HG03571 (cell line): ENCODE results near the gene ARHGEF11.
"Not testable (repeated sequence)": the region's sequence is repeated elsewhere in the genome, so short reads cannot be mapped to it uniquely, and the experiment has no call there.

Experiments used
- ATAC-seq: cut with Tn5 transposase; IDR thresholded peaks from one replicate; pipeline ENCODE4 v1.9.1; 2021; ENCODE audit not compliant: unreplicated experiment

ARHGEF11 gene

DNA sequence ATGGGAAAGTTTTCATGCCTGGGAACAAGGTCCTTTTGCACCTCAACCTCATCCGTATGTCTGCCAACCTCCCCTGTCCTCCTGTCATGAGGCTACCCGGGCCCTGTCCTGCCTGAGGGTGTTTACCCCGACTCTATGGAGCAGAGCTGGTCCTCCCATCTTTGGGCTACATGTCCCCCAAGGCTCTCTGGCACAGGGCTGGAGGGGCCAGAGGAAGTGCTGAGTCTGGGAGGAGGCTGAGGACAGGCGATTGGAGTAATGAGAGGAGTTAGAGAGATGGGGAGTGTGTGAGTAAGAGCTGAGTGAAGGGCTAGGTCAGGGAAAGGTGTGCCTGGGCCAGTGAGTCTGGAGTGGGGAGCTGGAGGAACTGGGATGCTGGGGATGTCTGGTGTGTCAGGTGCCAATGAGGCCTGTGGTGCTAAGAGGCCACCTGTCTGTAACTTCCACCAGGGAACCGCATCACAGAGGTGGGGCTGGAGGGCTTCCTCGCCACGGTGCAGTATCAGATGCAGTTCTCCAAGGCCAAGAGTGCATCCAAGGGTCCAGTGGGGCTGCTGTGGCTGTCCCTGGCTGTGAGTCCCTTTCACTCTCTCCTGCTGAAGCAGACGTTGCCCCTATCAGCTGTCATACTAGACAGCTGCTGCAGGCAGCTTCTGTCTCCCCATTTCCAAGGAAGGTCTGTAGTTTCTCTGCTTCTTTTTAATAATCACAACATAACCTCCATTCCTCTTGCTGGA is 113.4 kb downstream of the ARHGEF11 start:
- ATAC-seq, result no peak

DNA sequence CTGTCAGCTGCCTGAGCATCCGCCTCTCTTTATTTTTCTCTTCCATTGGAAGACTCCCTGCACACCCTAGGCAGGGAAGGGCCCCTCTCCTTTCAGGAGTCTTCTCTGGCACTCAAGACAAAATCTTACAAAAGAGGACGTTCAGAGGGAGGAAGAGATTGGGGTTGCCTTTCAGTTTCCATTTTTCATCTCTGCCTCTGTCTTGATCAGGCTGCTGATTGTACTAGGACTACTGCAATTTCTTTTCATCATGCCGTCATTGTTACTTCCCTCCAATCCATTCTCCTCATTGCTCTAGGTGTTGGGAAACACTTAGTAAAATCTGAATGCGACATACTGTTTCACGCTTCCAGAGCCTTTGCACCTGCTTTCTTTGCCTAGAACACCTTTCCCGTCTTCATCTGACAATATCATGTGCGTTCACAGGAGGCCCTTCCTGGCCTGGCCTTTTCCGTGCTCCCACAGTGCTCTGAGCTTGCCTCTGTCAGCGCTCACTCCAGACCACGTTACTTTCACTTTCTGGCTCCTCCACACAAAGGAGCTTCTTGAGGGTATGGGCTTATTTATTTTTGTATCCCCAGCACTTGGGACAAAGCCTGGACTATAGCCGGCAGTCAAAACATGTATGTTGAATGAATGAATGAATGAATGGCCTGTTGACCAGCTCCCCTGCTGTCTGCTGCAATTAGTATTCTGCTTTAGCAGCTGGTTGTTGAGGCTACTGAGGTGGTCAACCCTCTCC is 114.2 kb downstream of the ARHGEF11 start:
- no peak for ATAC-seq

DNA sequence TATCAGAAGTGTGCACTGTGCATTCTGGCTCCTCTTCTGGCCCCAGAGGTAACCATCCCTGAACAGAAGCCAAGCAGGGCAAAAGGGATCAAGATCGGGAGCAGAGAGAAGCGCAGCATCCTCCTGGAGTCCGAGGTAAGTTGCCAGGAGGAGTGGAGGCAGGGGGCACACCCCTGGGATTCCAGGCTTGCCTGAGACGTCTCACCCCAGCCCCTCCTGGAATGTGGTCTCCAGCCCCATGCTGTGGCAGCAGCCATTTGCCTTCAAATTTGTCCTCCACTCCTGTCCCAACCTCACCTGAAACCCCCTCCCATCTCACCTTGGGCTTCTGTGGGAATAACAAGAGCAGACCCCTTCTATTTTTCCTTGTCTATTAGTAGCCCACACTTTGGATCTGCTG is 115.1 kb downstream of the ARHGEF11 start:
- ATAC-seq, result no peak

DNA sequence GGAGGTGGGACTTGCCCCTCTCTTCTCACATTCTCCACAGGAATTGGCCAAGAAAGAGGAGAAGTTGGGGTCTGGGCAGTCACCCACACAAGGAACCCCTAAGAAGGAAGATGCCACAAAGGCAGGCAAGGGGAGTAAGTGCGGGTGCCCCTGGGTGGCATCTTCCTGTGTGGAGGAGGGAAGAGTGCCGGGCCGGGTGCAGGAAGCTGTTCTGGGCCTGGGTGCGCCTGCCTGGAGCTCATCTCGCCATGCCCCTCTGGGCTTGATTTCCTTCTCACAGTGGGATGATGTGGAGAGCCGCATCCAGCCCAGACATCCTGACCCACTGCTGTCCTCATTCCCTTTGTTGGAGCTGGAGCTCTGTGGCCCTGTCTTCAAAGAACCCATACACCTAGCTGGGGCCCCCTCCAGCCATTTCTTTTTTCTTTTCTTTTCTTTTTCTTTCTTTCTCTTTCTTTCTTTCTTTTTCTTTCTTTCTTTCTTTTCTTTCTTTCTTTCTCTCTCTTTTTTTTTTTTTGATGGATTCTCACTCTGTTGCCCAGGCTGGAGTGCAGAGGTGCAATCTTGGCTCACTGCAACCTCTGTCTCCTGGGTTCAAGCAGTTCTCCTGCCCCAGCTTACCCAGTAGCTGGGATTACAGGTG is 115.8 kb downstream of the ARHGEF11 start:
- no peak for ATAC-seq

DNA sequence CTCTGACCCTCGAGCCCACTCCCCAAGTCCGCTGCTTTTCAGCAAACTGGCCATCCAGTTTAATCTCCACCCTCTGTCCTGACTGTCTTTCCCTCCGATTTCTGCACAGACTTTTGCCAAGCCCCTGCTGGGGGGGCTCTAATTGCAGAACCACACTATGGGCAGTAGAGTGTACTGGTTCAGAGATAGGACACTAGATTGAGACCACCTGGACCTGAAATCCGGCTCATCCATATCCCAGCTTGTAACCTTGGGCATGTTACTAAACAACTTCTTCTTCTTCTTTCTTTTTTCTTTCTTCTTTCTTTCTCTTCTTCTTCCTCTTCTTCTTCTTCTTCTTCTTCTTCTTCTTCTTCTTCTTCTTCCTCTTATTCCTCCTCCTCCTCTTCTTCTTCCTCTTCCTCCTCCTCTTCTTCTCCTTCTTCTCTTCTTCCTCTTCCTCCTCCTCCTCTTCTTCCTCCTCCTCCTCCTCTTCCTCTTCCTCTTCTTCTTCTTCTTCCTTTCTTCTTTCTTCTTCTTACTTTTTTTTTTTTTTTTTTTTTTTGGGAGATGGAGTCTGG is 117.4 kb downstream of the ARHGEF11 start:
- ATAC-seq, result no peak

DNA sequence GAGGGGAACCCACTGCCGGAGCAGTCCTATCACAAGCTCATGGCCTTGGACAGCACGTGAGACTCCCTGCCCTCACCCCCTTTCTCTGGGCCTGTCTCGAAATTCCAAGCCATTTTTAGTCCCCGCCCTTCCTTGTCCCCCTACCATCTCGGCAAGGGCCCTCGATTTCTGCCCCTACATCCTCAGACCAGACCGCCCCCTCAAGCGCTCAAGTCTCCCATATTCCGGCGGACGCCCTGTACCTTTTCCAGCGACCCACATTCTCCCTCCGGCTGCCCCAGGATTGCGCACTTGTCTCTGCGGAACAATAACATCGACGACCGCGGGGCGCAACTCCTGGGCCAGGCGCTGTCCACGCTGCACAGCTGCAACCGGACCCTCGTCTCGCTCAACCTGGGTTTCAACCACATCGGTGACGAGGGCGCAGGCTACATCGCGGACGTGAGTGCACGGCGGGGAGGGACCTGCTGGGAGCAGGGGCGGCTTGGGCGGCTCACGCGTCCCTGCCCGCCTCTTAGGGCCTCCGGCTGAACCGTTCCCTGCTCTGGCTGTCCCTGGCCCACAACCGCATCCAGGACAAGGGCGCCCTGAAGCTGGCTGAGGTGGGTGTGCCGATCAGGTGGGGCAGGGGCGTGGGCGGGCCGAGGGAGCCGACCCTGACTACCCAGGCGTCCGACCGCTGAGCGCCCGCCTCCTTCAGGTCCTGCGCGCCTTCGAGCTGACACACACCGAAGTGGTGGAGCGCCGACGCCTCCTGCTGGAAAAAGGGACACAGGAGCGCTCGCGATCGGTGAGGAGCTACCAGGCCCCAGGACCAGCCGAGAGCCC is 118.1 kb downstream of the ARHGEF11 start:
- no peak for ATAC-seq

DNA sequence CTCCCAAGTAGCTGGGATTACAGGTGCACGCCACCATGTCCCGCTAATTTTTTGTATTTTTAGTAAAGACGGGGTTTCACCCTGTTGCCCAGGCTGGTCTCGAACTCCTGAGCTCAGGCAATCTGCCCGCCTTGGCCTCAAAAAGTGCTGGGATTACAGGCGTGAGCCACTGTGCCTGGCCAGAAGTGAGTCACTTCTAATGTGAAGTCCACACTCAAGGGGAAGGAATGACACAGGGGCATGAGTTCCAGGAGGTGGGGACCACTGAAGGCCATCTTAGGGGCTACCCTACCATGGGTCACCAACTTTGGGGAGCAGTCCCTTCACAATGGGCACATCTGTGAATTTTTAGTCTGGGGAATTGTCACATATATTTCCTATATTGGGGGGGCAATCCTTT is 118.8 kb downstream of the ARHGEF11 start:
- ATAC-seq, result not testable (repeated sequence)

DNA sequence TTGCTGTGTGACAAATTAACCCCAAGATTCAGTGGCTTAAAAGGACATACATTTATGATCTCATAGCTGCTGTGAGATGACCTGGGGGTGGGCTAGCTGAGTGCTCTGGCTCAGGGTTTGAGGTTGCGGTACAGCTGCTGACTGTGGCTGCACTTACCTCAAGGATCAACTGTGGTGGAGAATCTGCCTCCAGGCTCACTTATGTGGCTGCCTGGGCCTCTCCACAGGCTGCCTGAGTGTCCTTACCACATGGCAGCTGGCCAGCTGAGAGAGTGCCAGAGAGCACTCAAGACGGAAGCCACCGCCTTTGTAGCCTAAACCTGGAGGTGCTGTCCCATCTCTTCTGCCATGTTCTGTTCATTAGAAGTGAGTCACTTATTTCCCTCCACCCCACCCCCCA is 119.4 kb downstream of the ARHGEF11 start:
- ATAC-seq, result no peak

DNA sequence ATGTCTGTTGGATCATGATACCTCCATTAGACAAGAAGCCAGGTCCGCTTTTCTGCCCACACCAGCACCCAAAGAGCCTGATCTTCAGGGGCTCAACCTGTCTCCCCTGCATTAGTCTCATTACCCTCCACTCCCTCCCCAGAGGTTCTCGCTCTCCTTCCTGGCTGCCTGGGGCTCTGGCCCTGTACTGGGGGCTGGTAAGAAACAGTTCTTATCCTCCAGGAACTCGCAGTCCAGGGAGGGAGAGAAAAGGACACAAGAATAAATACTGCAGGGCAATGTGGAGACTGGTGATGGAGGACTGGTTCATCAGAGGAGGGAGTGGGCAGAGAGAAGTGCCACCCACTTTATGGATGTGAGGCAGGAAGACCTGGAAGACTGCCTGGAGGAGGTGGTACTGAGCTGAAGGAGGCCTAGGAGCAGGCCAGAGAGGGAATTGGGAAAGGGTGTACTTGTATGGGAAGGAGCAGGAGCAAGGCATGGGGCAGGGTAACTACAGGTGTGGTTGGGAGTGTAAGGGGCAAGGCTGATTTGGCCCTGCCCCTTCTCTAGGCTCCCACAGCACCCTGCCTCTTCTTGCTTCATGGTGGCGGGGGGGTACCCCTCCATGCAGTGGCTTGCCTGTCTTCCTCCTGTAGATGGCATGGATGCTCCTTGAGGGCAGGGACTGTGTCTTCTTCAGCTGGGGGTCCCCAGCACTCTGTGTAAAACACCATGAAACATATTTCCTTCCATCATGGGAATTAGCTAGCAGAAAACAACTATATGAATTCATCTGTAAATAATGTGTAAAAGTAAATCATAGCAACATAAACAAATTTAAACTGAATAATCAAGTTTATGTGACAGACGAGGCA is 120.2 kb downstream of the ARHGEF11 start:
- no peak for ATAC-seq

DNA sequence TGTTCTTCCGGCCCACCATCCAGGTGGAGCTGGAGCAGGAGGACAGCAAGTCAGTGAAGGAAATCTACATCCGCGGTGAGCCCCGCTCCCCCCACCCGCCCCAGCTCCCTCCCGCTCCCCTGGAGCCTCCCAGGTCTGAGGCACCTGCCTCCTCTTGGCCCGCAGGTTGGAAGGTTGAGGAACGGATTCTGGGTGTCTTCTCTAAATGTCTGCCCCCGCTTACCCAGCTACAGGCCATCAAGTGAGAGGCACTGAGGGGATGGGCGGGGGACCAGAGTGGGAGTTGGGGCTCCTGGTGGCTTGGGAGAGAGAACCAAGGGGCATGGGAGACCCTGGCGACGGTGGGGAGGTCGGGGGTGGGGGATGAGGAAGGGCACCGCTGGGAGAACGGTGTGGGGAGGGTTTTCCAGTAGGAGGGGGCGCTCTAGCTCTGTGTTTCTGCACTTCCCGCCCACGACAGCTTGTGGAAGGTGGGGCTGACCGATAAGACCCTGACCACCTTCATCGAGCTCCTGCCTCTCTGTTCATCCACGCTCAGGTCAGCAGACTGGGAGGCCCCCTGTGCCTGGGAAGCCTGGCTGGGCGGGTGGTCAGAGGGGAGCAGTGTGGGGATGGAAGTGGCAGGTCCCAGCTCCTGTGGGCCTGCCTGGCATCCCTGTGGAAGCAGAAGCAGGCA is 120.9 kb downstream of the ARHGEF11 start:
- no peak for ATAC-seq

DNA sequence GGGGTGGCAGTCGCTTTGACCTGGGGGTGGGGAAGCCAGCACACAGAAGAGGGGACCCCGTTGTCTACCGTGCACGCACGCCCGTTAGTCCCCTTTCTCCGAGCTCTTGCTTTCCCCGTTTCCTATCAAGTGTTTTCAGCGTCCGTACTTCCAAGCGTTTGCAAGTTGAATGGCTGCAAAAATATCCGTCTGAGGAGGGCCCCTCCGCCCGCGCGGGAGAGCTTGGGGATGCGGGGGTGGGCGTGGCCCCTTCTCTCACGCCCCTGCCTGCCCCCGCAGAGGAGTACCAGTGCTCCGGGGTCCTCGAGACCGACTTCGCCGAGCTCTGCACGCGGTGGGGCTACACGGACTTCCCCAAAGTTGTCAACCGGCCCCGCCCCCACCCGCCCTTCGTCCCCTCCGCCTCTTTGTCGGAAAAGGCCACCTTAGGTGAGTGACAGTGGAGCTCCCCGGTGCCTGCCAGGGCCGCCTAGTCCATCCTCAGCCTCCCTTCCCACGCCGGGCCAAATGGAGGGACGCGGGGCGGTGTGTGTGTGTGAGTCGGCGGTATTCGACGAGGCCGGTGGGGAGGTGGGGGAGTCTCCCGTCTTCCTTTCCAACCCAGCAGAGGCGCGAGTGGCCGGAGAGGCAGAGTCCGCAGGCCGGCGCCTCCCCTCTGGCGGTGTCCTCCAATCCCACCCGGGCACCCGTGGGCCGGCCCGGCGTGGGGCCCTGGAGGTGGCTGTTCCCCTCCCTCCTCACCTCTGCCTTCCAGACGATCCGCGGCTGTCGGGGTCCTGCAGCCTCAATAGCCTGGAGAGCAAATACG is 121.7 kb downstream of the ARHGEF11 start:
- ATAC-seq, result no peak

DNA sequence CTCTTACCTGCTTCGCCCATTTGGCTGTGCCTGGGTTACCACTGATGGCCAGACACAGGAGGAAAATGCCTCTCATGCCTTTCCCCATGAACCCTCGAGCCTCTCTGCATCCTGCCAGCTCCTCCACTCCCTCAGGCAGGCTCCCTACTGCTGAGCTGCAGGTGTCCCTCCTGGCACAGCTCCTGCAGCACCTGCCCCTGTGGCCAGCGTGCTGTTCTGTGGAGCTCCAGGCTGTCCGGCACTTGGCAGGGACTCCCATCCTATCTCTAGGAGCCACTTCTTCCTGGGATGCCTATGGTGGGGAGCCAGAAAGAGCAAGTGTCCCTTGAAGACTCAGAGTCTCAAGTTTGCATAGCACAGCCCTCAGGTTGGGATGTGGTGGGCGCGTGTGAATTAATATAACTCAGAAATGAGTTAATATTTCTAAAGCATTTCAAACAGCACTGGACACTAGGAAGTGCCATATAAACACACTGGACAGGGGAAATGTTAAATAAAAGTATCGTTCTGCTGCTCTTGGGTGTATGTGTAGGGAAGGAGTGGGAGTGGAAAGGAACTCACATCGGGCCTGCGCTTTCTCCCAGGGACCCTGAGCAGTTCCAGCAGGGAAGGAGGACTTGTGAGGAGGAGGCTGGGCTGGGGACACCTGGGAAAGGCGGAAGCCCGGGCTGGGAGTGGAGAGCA is 122.4 kb downstream of the ARHGEF11 start:
- ATAC-seq, result no peak

DNA sequence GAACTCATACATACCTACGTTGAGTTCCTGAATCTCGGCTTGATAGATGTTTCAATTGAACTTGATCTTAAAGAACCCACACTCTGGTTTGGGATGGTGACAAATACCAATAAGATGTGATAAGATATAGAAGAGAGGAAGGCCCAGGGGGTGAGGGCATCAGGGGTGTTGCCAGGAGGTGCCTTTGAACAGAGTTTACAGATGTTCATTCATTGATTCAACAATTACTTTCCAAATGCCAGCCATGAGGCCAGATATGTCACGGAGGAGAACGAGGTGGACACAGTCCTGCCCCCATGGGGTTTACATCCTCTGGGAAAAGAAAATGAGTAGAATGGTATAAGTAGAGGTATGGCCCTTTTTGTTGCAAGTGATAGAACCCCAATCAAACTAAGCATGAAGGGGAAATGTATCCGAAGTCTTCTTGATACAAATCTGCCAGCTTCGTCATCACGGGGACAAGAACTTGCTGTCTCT is 124.5 kb downstream of the ARHGEF11 start:
- ATAC-seq, result no peak

DNA sequence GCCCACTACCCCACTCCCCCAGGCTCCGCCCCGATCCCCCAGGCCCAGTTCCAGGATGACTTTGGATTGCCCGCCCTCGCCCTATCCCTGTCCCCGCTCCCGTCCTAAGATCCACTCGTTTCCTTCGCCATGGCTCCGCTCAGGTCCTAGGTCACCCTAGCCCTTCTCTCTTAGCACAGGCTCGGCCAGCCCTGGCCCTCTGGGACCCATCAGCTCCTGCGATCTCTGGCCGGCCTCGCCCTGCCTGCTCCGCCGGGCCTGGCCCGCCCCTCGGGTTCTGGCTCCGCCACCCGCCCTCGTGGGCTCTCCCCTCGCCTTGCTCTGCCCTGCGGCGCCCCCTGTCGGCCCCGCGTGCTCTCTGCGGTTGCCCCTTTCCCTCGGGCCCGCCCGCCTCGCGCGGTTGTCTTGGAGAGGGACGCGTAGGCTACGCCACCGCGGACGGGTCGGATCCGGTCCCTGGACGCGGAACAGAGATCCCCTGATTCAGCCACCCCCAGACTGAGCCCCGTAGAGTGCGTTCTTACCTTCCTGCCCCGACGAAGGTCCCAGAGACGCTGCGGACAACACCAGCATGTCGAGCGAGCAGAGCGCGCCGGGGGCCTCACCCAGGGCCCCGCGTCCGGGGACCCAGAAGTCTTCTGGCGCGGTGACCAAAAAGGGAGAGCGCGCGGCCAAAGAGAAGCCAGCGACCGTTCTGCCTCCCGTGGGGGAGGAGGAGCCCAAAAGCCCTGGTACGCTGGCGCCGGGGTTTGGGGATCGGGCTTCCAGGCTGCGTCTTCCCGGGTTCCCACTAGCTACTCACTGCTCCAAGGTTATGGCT is 125.1 kb downstream of the ARHGEF11 start, which contains the start of gene LRRC71:
LRRC71 (plus strand) TSS at position 400 of the 820 bp plus-strand sequence; CDS start at position 572, 172 bp downstream.
- no peak for ATAC-seq

DNA sequence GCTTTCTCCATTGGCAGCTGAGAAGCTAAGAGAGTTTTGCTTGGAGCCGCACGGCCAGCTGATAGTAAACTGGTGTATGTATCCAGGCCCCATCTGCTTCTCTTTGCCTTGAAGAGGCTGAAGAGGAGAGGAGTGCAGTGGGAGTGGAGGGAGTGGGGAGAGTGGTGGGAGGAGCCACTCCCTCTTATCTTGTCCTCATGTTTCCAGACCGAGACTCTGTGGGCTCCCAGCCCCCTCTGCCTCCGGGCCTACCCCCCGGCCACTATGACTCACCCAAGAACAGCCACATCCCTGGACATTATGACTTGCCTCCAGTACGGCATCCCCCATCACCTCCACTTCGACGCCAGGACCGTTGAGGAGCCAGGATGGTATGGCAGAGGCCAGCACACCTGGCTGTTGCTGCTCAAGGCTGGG is 131.1 kb downstream of the ARHGEF11 start:
- no peak for ATAC-seq

DNA sequence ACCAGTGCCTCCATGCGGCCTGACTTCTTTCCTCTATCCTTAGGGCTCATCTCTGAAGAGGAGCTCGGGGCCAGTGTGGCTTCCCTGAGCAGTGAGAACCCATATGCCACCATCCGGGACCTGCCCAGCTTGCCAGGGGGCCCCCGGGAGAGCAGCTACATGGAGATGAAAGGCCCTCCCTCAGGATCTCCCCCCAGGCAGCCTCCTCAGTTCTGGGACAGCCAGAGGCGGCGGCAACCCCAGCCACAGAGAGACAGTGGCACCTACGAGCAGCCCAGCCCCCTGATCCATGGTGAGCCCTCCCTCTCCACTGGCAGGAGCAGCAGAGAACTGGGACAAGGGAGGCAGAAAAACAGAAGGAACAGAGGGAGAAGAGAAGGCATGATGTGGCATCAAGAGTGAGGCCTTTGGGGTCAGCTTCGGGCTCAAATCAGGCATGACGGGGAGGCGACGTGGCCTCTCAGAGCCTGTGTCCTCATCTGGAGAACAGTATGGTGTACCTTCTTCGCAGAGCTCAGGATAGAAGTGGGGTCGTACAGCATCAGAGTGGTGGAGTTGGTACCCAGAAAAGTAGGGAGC is 131.6 kb downstream of the ARHGEF11 start:
- no peak for ATAC-seq
